Fibroblast of the conjunctiva (primary cell): ENCODE measurements around the gene TXNDC15.

Experiments used
- DNase-seq: peaks from one replicate; pipeline ENCODE4 v3.0.0-alpha.2; 2010; ENCODE audit warnings: low read depth

TXNDC15 gene

DNA sequence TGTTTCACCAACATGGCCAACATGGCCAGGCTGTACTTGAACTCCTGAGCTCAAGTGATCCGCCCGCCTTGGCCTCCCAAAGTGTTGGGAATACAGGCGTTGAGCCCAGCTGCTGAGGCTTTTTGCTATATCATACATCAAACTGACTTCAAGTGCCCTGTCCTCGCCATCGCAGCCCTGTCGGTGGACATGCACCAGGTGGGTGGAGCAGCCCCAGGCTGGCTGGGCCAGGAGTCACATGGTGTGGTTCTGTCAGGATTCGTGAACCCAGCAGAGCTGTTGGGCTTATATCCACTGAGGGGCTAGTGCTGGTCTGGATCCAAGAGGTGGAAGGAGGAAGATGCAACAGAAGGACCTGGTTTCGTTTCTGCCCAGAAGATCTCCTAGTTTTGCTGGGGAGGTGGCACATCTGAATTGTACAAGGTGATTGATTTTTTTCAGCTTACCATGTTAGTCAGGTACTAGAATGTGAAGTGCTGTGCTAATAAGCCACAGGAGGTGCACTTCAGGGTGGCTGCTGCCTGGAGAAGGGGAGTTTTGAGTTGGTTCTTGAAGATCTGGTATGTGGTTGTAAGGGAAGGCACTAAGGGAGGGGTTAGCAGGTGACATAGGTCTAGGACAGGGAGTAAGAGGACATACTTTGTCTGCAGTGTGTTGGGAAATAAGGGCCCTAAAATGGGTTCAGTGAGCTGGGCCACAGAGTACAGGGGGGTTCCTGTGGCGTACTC is 46.8 kb downstream of the TXNDC15 start:
- no peak for DNase-seq

DNA sequence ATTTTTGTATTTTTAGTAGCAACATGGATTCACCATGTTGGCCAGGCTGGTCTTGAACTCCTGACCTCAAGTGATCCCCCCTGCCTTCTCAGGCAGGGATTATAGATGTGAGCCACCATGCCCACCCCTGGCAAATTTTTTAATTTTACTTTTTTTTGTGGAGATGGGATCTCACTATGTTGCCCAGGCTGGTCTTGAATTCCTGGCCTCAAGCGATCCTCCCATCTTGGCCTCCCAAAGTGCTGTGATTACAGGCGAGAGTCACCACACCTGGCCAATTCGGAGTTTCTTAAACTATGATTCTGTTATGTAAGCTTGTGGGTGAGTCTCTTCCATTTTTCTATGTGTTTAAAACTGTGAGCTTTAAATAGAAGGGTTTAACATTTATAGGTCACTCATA is 58.3 kb downstream of the TXNDC15 start:
- no peak for DNase-seq

DNA sequence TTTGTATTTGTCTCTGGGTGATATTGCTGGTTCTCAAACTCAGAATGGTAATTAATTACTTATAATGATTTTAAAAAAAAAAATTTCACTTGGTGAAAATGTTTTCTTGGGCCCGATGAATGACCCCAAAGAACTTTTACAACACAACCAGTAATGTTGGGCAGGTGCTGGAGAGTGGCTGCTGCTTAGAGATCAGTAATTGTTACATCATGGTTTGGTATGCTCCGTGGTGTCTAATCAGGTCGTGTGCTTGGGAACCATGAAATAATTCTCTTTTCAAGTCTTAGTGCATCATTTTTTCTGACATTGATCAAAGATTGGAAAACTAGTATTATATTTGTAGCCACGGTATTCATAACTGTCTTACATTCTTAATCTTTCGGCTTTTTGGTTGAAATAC is 60.0 kb downstream of the TXNDC15 start:
- no peak for DNase-seq

DNA sequence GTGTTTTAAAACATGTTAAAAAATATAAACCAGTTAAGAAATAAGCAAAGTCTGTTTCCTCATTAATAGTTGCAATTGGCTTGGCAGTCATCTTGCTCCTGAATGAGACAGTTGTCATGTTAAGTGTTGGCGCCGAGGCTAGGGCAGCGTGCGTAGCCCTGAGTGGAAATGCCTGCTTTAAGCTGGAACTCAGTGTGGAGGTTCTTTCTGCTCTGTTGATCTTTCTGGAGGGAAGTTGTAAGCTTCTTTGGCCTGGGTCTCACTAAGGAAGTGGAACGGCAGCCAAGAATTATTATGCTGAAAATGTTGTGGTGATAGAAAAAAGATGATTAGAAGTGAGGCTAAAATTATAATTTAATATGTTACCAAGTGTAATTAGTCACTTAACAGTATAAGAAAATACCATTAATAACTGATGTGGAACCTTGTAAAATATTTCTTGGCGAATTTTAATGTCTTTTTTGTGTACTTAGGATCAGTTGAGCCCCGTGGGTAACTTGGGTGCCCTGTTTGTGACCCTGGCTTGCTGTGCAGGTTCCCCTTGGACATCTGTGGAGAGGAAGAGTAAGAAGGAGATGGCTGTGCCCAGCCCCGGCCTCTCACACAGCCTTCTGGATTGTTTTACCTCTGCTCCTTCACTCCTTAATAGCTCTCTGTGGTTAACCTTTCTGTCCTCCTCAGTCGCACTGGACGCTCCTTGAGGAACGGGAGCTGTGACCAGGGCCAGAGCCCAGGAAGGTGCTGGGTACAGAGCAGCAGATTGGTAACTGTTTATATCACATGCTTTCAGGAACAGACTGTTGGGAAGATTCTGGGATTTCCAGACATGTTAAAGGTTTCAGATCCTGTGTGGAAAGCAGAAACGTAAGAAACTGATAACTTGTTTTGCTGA is 61.8 kb downstream of the TXNDC15 start:
- no peak for DNase-seq

GRCh38 chr5:134937526-134937925 is 63.4 kb downstream of the TXNDC15 start:
- no peak for DNase-seq

- no peak for DNase-seq
These were observed 63.9 kb downstream of the TXNDC15 start for GRCh38 chr5:134938030-134938429.

DNA sequence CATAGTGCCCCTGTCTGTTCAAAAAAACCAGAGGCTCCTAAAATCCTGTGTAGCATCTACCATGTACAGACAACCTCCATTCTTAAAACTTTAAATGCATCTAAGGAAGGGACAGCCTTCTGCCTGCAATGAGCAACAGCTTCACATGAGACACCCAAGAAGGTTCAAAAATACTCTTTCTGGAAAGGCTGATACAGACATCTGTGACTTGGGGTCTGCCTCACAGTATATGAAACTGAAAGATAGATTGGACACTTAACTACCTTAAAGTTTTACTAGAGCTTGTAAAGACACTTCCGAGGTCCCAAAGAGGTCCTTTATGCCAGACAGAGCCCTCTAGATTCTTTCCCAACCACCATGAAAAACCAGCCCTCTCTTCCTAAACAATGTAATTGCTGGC is 65.3 kb downstream of the TXNDC15 start:
- DNase-seq: no peak

GRCh38 chr5:134943547-134943946 is 69.4 kb downstream of the TXNDC15 start:
- no peak for DNase-seq

- DNase-seq: no peak
These were observed 70.5 kb downstream of the TXNDC15 start for GRCh38 chr5:134944630-134945029.

DNA sequence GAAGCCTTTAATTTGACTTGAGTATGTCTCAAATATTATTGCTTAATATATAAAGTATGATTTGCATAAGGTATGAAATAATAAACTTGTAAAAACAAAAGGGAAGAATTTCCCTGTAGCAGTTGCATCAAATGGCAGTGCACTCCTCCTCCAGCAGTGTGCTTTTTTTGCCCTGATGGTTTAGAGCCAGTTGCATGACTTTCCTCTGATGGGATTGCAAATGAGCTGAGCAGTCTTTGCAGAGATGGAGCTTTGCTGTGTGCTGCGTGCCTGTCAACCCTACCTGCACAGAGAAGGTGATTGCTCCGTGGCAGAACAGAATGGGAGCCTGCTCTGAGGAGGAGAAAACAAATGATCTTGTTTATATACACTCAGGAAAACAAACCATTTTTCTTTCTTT is 70.9 kb downstream of the TXNDC15 start:
- DNase-seq: no peak

DNA sequence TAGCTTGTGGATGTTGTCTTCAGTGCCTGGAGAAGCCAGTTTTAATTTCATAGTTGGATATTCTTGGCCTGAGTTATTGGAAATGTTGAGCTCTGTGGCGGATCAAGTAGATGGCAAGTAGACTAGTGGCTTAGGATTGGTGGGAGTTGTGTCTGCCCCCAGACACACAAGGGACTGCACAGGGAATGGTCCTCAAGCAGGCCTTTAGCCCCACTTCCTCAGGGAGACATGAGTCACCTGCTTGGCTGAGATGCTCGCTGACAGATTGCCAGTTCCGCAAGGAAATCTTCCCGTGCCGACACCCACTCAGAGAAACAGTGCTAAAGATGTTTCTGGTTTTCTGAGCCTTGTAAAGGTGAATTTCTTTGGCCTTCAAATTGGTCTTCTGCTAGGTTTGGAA is 74.7 kb downstream of the TXNDC15 start:
- DNase-seq: peak; percentile 18

GRCh38 chr5:134949316-134949715 is 75.1 kb downstream of the TXNDC15 start:
- no peak for DNase-seq
